ENCODE results near the gene MDM4. TPM values are rescaled to one million over a fixed set of nuclear protein-coding genes. Genes with fewer than 3 reads are reported as not detected.
"Not testable (repeated sequence)": the region's sequence is repeated elsewhere in the genome, so short reads cannot be mapped to it uniquely, and the experiment has no call there.

MDM4 gene
- total RNA-seq, 2 donors from 2014 or later = 65.1 to 75.9 TPM

- DNase-seq (ENCODE audit: low spot score); intact Hi-C loops (cut with DNase I): not testable (repeated sequence)
Measured at GRCh38 chr1:204486513-204487255, 29.5 kb upstream of the MDM4 start.

- DNase-seq (ENCODE audit: low spot score) = no peak
- intact Hi-C loops (cut with DNase I) = no loop called here
Measured at GRCh38 chr1:204487256-204487615, 29.0 kb upstream of the MDM4 start.

GRCh38 chr1:204491655-204492054 lies 24.6 kb upstream of the MDM4 start:
- intact Hi-C loops (cut with DNase I) = loop anchor here in 1 of 2 donors (5.0 kb wide), 1 partner anchor 44 kb away; no protein-coding TSS in a partner anchor

GRCh38 chr1:204493145-204493983 lies 22.8 kb upstream of the MDM4 start:
- intact Hi-C loops (cut with DNase I) = loop anchor here in 1 of 2 donors (5.0 kb wide), 1 partner anchor 46 kb away; no protein-coding TSS in a partner anchor
- peak; percentile 91 for DNase-seq (ENCODE audit: low spot score)

More at GRCh38 chr1:204491655-204492054, 24.6 kb upstream of the MDM4 start:
- no peak for DNase-seq (ENCODE audit: low spot score)

- intact Hi-C loops (cut with DNase I) = loop anchor here in 1 of 2 donors (5.0 kb wide), 1 partner anchor 47 kb away; no protein-coding TSS in a partner anchor
- DNase-seq (ENCODE audit: low spot score) = peak; percentile 85
Measured at GRCh38 chr1:204493984-204494280, 22.3 kb upstream of the MDM4 start.

- intact Hi-C loops (cut with DNase I) = loop anchor here in 1 of 2 donors (5.0 kb wide), 1 partner anchor 47 kb away; no protein-coding TSS in a partner anchor
- DNase-seq (ENCODE audit: low spot score) = peak; percentile 95
Measured at GRCh38 chr1:204494281-204495077, 21.7 kb upstream of the MDM4 start, which contains the start of gene PIK3C2B. PIK3C2B (minus strand) TSS chr1:204494805; CDS start chr1:204469802, 25,003 bp downstream.

- intact Hi-C loops (cut with DNase I) = no loop called here
- DNase-seq (ENCODE audit: low spot score) = no peak
Measured at GRCh38 chr1:204495078-204495753, 21.0 kb upstream of the MDM4 start.

GRCh38 chr1:204495777-204496176 lies 20.4 kb upstream of the MDM4 start:
- intact Hi-C loops (cut with DNase I) = no loop called here

GRCh38 chr1:204498981-204499380 lies 17.2 kb upstream of the MDM4 start:
- DNase-seq (ENCODE audit: low spot score) = no peak
- intact Hi-C loops (cut with DNase I) = no loop called here

More at GRCh38 chr1:204495777-204496176, 20.4 kb upstream of the MDM4 start:
- DNase-seq (ENCODE audit: low spot score) = no peak

GRCh38 chr1:204499511-204500468 lies 16.4 kb upstream of the MDM4 start:
- intact Hi-C loops (cut with DNase I) = loop anchor here in 1 of 2 donors (5.0 to 10.0 kb wide), 2 partner anchors 52 to 345 kb away; partner anchors contain the start of gene ETNK2
- DNase-seq (ENCODE audit: low spot score) = no peak

GRCh38 chr1:204502241-204502640 lies 14.0 kb upstream of the MDM4 start:
- no peak for DNase-seq (ENCODE audit: low spot score)
- intact Hi-C loops (cut with DNase I) = loop anchor here (2.0 to 10.0 kb wide), 3 partner anchors 53 to 347 kb away; partner anchors contain the start of gene ETNK2 (in 1 of the 2)

- intact Hi-C loops (cut with DNase I) = loop anchor here (2.0 to 10.0 kb wide), 3 partner anchors 55 to 349 kb away; partner anchors contain the start of gene ETNK2 (in 1 of the 2)
- DNase-seq (ENCODE audit: low spot score) = no peak
Measured at GRCh38 chr1:204503122-204503912, 12.9 kb upstream of the MDM4 start.

- intact Hi-C loops (cut with DNase I) = loop anchor here (2.0 to 10.0 kb wide), 3 partner anchors 55 to 349 kb away; partner anchors contain the start of gene ETNK2 (in 1 of the 2)
- DNase-seq (ENCODE audit: low spot score) = no peak
Measured at GRCh38 chr1:204503913-204504519, 12.2 kb upstream of the MDM4 start.

- intact Hi-C loops (cut with DNase I) = loop anchor here in 1 of 2 donors (10.0 kb wide), 1 partner anchor 351 kb away; the partner anchor contains the start of gene ETNK2
Measured at GRCh38 chr1:204505674-204506200, 10.5 kb upstream of the MDM4 start.

GRCh38 chr1:204506201-204506968 lies 9.8 kb upstream of the MDM4 start:
- intact Hi-C loops (cut with DNase I) = loop anchor here in 1 of 2 donors (10.0 kb wide), 1 partner anchor 352 kb away; the partner anchor contains the start of gene ETNK2
- DNase-seq (ENCODE audit: low spot score) = no peak

More at GRCh38 chr1:204505674-204506200, 10.5 kb upstream of the MDM4 start:
- DNase-seq (ENCODE audit: low spot score) = no peak
